Measurements from ENCODE around the gene ACRBP.

Gene ACRBP

GRCh38 chr12:6646276-6647082, 753 bp downstream of the ACRBP start:
- DNase-seq: no peak

GRCh38 chr12:6644903-6645302, 2.3 kb downstream of the ACRBP start:
- DNase-seq: peak; percentile 7

GRCh38 chr12:6644257-6644596, 3.0 kb downstream of the ACRBP start:
- no peak for DNase-seq

GRCh38 chr12:6643569-6644256, 3.5 kb downstream of the ACRBP start:
- DNase-seq: no peak

GRCh38 chr12:6641131-6641530, 6.1 kb downstream of the ACRBP start:
- no peak for DNase-seq

- DNase-seq: no peak
Measured at GRCh38 chr12:6640497-6640896, 6.7 kb downstream of the ACRBP start.

- DNase-seq: no peak
Measured at GRCh38 chr12:6639151-6639801, 8.0 kb downstream of the ACRBP start.

GRCh38 chr12:6638305-6638704, 8.9 kb downstream of the ACRBP start:
- DNase-seq: no peak

- no peak for DNase-seq
Measured at GRCh38 chr12:6635856-6636531, 11.2 kb downstream of the ACRBP start, which contains the start of gene LPAR5. TSS of gene LPAR5 (minus strand) at chr12:6635959. CDS start at chr12:6621248, 14,711 bp downstream.

GRCh38 chr12:6635375-6635855, 11.8 kb downstream of the ACRBP start:
- DNase-seq: no peak

- DNase-seq: peak; percentile 21
Measured at GRCh38 chr12:6632026-6632983, 14.9 kb downstream of the ACRBP start.

GRCh38 chr12:6631549-6631961, 15.7 kb downstream of the ACRBP start:
- DNase-seq: no peak

- no peak for DNase-seq
Measured at GRCh38 chr12:6630736-6631135, 16.5 kb downstream of the ACRBP start.

GRCh38 chr12:6627616-6628015, 19.6 kb downstream of the ACRBP start:
- peak; percentile 54 for DNase-seq

GRCh38 chr12:6626654-6627283, 20.5 kb downstream of the ACRBP start:
- DNase-seq: no peak

- no peak for DNase-seq
Measured at GRCh38 chr12:6620885-6621274, 26.4 kb downstream of the ACRBP start.

GRCh38 chr12:6620137-6620884, 26.9 kb downstream of the ACRBP start:
- no peak for DNase-seq

GRCh38 chr12:6618483-6619225, 28.6 kb downstream of the ACRBP start:
- no peak for DNase-seq

GRCh38 chr12:6615802-6616201, 31.4 kb downstream of the ACRBP start:
- no peak for DNase-seq
